HTERT RPE-1 (cell line): ENCODE measurements around the gene WNT9A.

ENCODE experiments used
- in situ Hi-C: fragments of 300-500 bp; cut with MboI; formaldehyde crosslinking; loops from 4 replicates; pipeline ENCODE4 v1.14.3; 2020; ENCODE audit warnings: low sequenced_read_pairs

The WNT9A gene

GRCh38 chr1:227942021-227942715, 5.6 kb downstream of the WNT9A start:
- in situ Hi-C loops: no loop called here

- in situ Hi-C loops: no loop called here
Measured at GRCh38 chr1:227941509-227942020, 6.2 kb downstream of the WNT9A start.

GRCh38 chr1:227940791-227941241, 6.9 kb downstream of the WNT9A start:
- in situ Hi-C loops: no loop called here

GRCh38 chr1:227939791-227940771, 7.7 kb downstream of the WNT9A start:
- in situ Hi-C loops: no loop called here

- in situ Hi-C loops: no loop called here
Measured at GRCh38 chr1:227938911-227939790, 8.6 kb downstream of the WNT9A start.

GRCh38 chr1:227938276-227938675, 9.5 kb downstream of the WNT9A start:
- in situ Hi-C loops: no loop called here

GRCh38 chr1:227937838-227938145, 9.9 kb downstream of the WNT9A start:
- in situ Hi-C loops: no loop called here

- in situ Hi-C loops: no loop called here
Measured at GRCh38 chr1:227937031-227937837, 10.5 kb downstream of the WNT9A start.

GRCh38 chr1:227935826-227936225, 11.9 kb downstream of the WNT9A start:
- in situ Hi-C loops: no loop called here

GRCh38 chr1:227934476-227935313, 13.0 kb downstream of the WNT9A start:
- in situ Hi-C loops: no loop called here

GRCh38 chr1:227929751-227930472, 17.8 kb downstream of the WNT9A start:
- in situ Hi-C loops: no loop called here

- in situ Hi-C loops: no loop called here
Measured at GRCh38 chr1:227928811-227929375, 18.8 kb downstream of the WNT9A start.

GRCh38 chr1:227927971-227928741, 19.6 kb downstream of the WNT9A start:
- in situ Hi-C loops: no loop called here

GRCh38 chr1:227926896-227927885, 20.5 kb downstream of the WNT9A start:
- in situ Hi-C loops: no loop called here

- in situ Hi-C loops: no loop called here
Measured at GRCh38 chr1:227926216-227926791, 21.4 kb downstream of the WNT9A start.
